ACC112 (cell line): ENCODE measurements around the gene RITA1.

Experiments
- H2AFZ ChIP-seq: fragments of 200-600 bp; sonication (generic); one replicate; pipeline ENCODE4 v1.6.0; 2017; ENCODE audit warnings: antibody characterized with exemption, low read length; ENCODE audit not compliant: unreplicated experiment
- H3K27ac ChIP-seq: fragments of 200-600 bp; sonication (generic); 2 replicates; pipeline ENCODE4 v1.5.1; 2014; ENCODE audit warnings: low read depth, mild to moderate bottlenecking, antibody characterized with exemption, low read length, moderate library complexity
- H3K27me3 ChIP-seq: fragments of 200-600 bp; sonication (generic); 2 replicates; pipeline ENCODE4 v1.6.1; 2014; ENCODE audit warnings: mild to moderate bottlenecking, antibody characterized with exemption, low read length, moderate library complexity, mixed read lengths; ENCODE audit not compliant: insufficient read depth
- H3K36me3 ChIP-seq: fragments of 200-600 bp; sonication (generic); 2 replicates; pipeline ENCODE4 v1.6.1; 2016; ENCODE audit warnings: mild to moderate bottlenecking, antibody characterized with exemption, low read length, moderate library complexity, mixed read lengths; ENCODE audit not compliant: insufficient read depth
- H3K4me1 ChIP-seq: fragments of 200-600 bp; sonication (generic); one replicate; pipeline ENCODE4 v1.6.1; 2016; ENCODE audit warnings: low read length, mixed read lengths; ENCODE audit not compliant: insufficient read depth, unreplicated experiment, control insufficient read depth
- H3K4me3 ChIP-seq: fragments of 200-600 bp; sonication (generic); 2 replicates; pipeline ENCODE4 v1.5.1; 2014; ENCODE audit warnings: mild to moderate bottlenecking, low read depth, low read length
- H3K79me2 ChIP-seq: fragments of 200-600 bp; sonication (generic); one replicate; pipeline ENCODE4 v1.6.0; 2016; ENCODE audit warnings: low read length; ENCODE audit not compliant: control insufficient read depth, unreplicated experiment, insufficient read depth

The RITA1 gene

GRCh38 chr12:113180333-113180732, 5.2 kb upstream of the RITA1 start:
- Histone ChIP-seq H3K27ac (no peak overlapping the region), H3K4me1 (peaks cover 6% of the 10 kb centered on the region), H3K79me2 (peaks cover 37% of the 10 kb centered on the region), H3K36me3 (peaks cover 37% of the 10 kb centered on the region), H2AFZ (no peak overlapping the region), H3K4me3 (no peak overlapping the region), H3K27me3 (no peaks in the 10 kb centered on the region)

GRCh38 chr12:113181975-113182374, 3.5 kb upstream of the RITA1 start:
- Histone ChIP-seq H3K27ac (no peak overlapping the region), H3K79me2 (peaks cover 44% of the 10 kb centered on the region), H3K4me1 (peaks cover 15% of the 10 kb centered on the region), H2AFZ (no peak overlapping the region), H3K36me3 (peaks cover 32% of the 10 kb centered on the region), H3K27me3 (no peaks in the 10 kb centered on the region), H3K4me3 (no peak overlapping the region)

GRCh38 chr12:113183030-113183589, 2.4 kb upstream of the RITA1 start:
- H2AFZ ChIP-seq, result no peak overlapping the region
- peaks cover 19% of the 10 kb centered on the region for H3K4me1 ChIP-seq
- peak overlapping the region; percentile 90; the same call in 1 of the 2 replicates for H3K4me3 ChIP-seq
- no peak overlapping the region for H3K27ac ChIP-seq
- peaks cover 21% of the 10 kb centered on the region for H3K36me3 ChIP-seq
- H3K79me2 ChIP-seq, result peaks cover 49% of the 10 kb centered on the region
- no peaks in the 10 kb centered on the region for H3K27me3 ChIP-seq

GRCh38 chr12:113184098-113184899, 1.2 kb upstream of the RITA1 start:
- Histone ChIP-seq H3K4me3 (peak overlapping the region; percentile 90), H3K79me2 (peaks cover 48% of the 10 kb centered on the region), H3K4me1 (peaks cover 19% of the 10 kb centered on the region), H3K36me3 (0 out of 2 replicates have a peak, but pooled peaks cover 11% of the 10 kb centered on the region), H3K27ac (peak overlapping the region; percentile 89), H3K27me3 (no peaks in the 10 kb centered on the region), H2AFZ (peak overlapping the region; percentile 80)

GRCh38 chr12:113184900-113185179, 681 bp upstream of the RITA1 start:
- Histone ChIP-seq H3K79me2 (peaks cover 45% of the 10 kb centered on the region), H3K27me3 (no peaks in the 10 kb centered on the region), H3K27ac (peak overlapping the region; percentile 89), H3K4me1 (peaks cover 19% of the 10 kb centered on the region), H3K4me3 (peak overlapping the region; percentile 90), H3K36me3 (0 out of 2 replicates have a peak, but pooled peaks cover 8% of the 10 kb centered on the region), H2AFZ (peak overlapping the region; percentile 80)

GRCh38 chr12:113186033-113186365, 478 bp downstream of the RITA1 start:
- H3K4me3 ChIP-seq, result peak overlapping the region; percentile 90
- H3K36me3 ChIP-seq, result no peaks in the 10 kb centered on the region
- peaks cover 19% of the 10 kb centered on the region for H3K4me1 ChIP-seq
- H2AFZ ChIP-seq, result peak overlapping the region; percentile 58
- H3K27me3 ChIP-seq, result no peaks in the 10 kb centered on the region
- no peak overlapping the region; the same call in 1 of the 2 replicates for H3K27ac ChIP-seq
- peaks cover 39% of the 10 kb centered on the region for H3K79me2 ChIP-seq

GRCh38 chr12:113186666-113187325, 1.3 kb downstream of the RITA1 start:
- Histone ChIP-seq H3K79me2 (peaks cover 33% of the 10 kb centered on the region), H3K27ac (no peak overlapping the region)

GRCh38 chr12:113189361-113189760, 3.8 kb downstream of the RITA1 start:
- H3K36me3 ChIP-seq, result peaks cover 3% of the 10 kb centered on the region; the same call in 1 of the 2 replicates
- H3K27me3 ChIP-seq, result no peaks in the 10 kb centered on the region
- no peak overlapping the region for H3K27ac ChIP-seq
- peaks cover 28% of the 10 kb centered on the region for H3K4me1 ChIP-seq
- peaks cover 12% of the 10 kb centered on the region for H3K79me2 ChIP-seq
- H2AFZ ChIP-seq, result no peak overlapping the region
- H3K4me3 ChIP-seq, result no peak overlapping the region

More at GRCh38 chr12:113186666-113187325, 1.3 kb downstream of the RITA1 start:
- H3K4me3 ChIP-seq, result peak overlapping the region; percentile 90
- H3K4me1 ChIP-seq, result peaks cover 19% of the 10 kb centered on the region
- H3K36me3 ChIP-seq, result peaks cover 3% of the 10 kb centered on the region; the same call in 1 of the 2 replicates
- no peaks in the 10 kb centered on the region for H3K27me3 ChIP-seq
- H2AFZ ChIP-seq, result no peak overlapping the region

- peaks cover 38% of the 10 kb centered on the region for H3K4me1 ChIP-seq
- no peak overlapping the region for H2AFZ ChIP-seq
Observed at GRCh38 chr12:113190761-113191160, 5.2 kb downstream of the RITA1 start.

GRCh38 chr12:113191227-113191626, 5.7 kb downstream of the RITA1 start:
- no peak overlapping the region for H3K27ac ChIP-seq
- H3K4me1 ChIP-seq, result peaks cover 36% of the 10 kb centered on the region
- H2AFZ ChIP-seq, result no peak overlapping the region
- H3K27me3 ChIP-seq, result no peaks in the 10 kb centered on the region
- H3K79me2 ChIP-seq, result peaks cover 9% of the 10 kb centered on the region
- H3K36me3 ChIP-seq, result peaks cover 3% of the 10 kb centered on the region; the same call in 1 of the 2 replicates
- H3K4me3 ChIP-seq, result no peak overlapping the region

More at GRCh38 chr12:113190761-113191160, 5.2 kb downstream of the RITA1 start:
- Histone ChIP-seq H3K27ac (no peak overlapping the region), H3K27me3 (no peaks in the 10 kb centered on the region), H3K36me3 (peaks cover 3% of the 10 kb centered on the region; the same call in 1 of the 2 replicates), H3K79me2 (peaks cover 10% of the 10 kb centered on the region), H3K4me3 (no peak overlapping the region)
